ENCODE results near the gene TRDMT1. TPM values are rescaled to one million over a fixed set of nuclear protein-coding genes. Genes with fewer than 3 reads are reported as not detected.

TRDMT1 gene
- total RNA-seq, 1 experiment from 2014 or later = 20.2 TPM

- H4K8ac ChIP-seq (replicated peaks; ENCODE audit: insufficient read length, low read depth, low read length) = no peak overlapping the region
- H3K27ac Mint-ChIP-seq = no peak overlapping the region
These were observed 47.4 kb downstream of the TRDMT1 start for GRCh38 chr10:17154116-17154515.

More at GRCh38 chr10:17154116-17154515, 47.4 kb downstream of the TRDMT1 start:
- Histone ChIP-seq H3K4me2 (ENCODE audit: insufficient read depth, insufficient read length, low read length) (no peak overlapping the region), H3T11ph (ENCODE audit: low read length) (no peak overlapping the region), H3K4me1 (ENCODE audit: insufficient read depth, low read length) (no peaks in the 10 kb centered on the region), H2AK5ac (ENCODE audit: insufficient read length, low read length) (no peak overlapping the region), H3K14ac (ENCODE audit: insufficient read depth, low read length) (no peak overlapping the region), H2BK20ac (ENCODE audit: low read depth, low read length, poor library complexity, severe bottlenecking) (no peak overlapping the region), H3K23me2 (ENCODE audit: insufficient read length, low read depth, low read length, poor library complexity, severe bottlenecking) (no peaks in the 10 kb centered on the region), H4K20me1 (ENCODE audit: control insufficient read depth, insufficient read depth, insufficient read length) (no peaks in the 10 kb centered on the region), H2BK120ac (ENCODE audit: low read depth, low read length, poor library complexity, severe bottlenecking) (no peak overlapping the region), H3K79me1 (ENCODE audit: insufficient read depth, low read depth, low read length, poor library complexity, severe bottlenecking) (no peaks in the 10 kb centered on the region), H3K9ac (ENCODE audit: extremely low read depth, insufficient read length, low read length) (no peak overlapping the region), H3K18ac (ENCODE audit: insufficient read length, low read depth, low read length) (no peak overlapping the region), H3K4ac (ENCODE audit: low read depth, low read length) (no peak overlapping the region), H4K5ac (ENCODE audit: insufficient read length, low read depth, low read length) (no peak overlapping the region), H3K79me2 (ENCODE audit: insufficient read depth, low read length) (no peaks in the 10 kb centered on the region), H2AFZ (ENCODE audit: low read length) (no peak overlapping the region), H3K9me3 (ENCODE audit: control insufficient read depth, low read depth, low read length) (no peaks in the 10 kb centered on the region), H3K27me3 (ENCODE audit: insufficient read depth, low read length) (no peaks in the 10 kb centered on the region), H3K56ac (ENCODE audit: insufficient read length, low read depth, low read length) (no peak overlapping the region), H4K91ac (ENCODE audit: insufficient read length, low read depth, low read length) (no peak overlapping the region), H2BK15ac (ENCODE audit: low read depth, low read length) (no peak overlapping the region), H2BK12ac (ENCODE audit: insufficient read length, low read depth, low read length) (no peak overlapping the region), H3K27ac (ENCODE audit: insufficient read length, low read depth, low read length) (no peak overlapping the region), H2BK5ac (ENCODE audit: insufficient read length, low read length) (no peak overlapping the region), H3K23ac (ENCODE audit: insufficient read length, low read depth, low read length) (no peak overlapping the region)
- Mint-ChIP-seq H3K27me3 (ENCODE audit: low read depth) (no peaks in the 10 kb centered on the region), H3K4me1 (no peaks in the 10 kb centered on the region), H3K9me3 (no peaks in the 10 kb centered on the region), H3K36me3 (ENCODE audit: insufficient read depth in 1 of 3, low read depth in 3 of 3) (no peaks in the 10 kb centered on the region), H3K4me3 (no peak overlapping the region)
- DNase-seq = no peak
- TF ChIP-seq CTCF (conservative IDR thresholded peaks at IDR 0.05) = no peak

Measured in H9 (cell line).